ENCODE results near the gene FEM1C. TPM values are rescaled to one million over a fixed set of nuclear protein-coding genes. Genes with fewer than 3 reads are reported as not detected.

The FEM1C gene
- total and polyA plus RNA-seq, 2 donors from 2014 or later, result 4.3 to 18.6 TPM

- Histone ChIP-seq H3K9ac (ENCODE audit: low read length in 3 of 3) (no peak overlapping the region), H3K4me3 (ENCODE audit: low read length in 3 of 3) (no peak overlapping the region), H3K27ac (ENCODE audit: low read depth in 2 of 2, low read length in 2 of 2) (no peak overlapping the region), H3K9me3 (ENCODE audit: control insufficient read depth in 2 of 3, insufficient read depth in 1 of 3, low read length in 3 of 3) (no peaks in the 10 kb centered on the region), H3K27me3 (ENCODE audit: control insufficient read depth, insufficient read depth, low read length) (no peaks in the 10 kb centered on the region), H3K36me3 (ENCODE audit: control insufficient read depth in 2 of 3, insufficient read depth in 3 of 3, low read length in 3 of 3) (no peaks in the 10 kb centered on the region), H3K4me1 (ENCODE audit: control insufficient read depth in 2 of 3, insufficient read depth in 2 of 3, low read depth in 1 of 3, low read length in 3 of 3) (no peaks in the 10 kb centered on the region)
- DNase-seq, result no peak
- no peak for FAIRE-seq
- intact Hi-C loops (cut with DNase I), result no loop called here
- TF ChIP-seq CTCF (IDR thresholded peaks at IDR 0.05; ENCODE audit: borderline replicate concordance, extremely low read depth, insufficient read depth), result no peak
Observed at GRCh38 chr5:115575167-115576070, 30.8 kb upstream of the FEM1C start.

GRCh38 chr5:115573133-115573532, 28.6 kb upstream of the FEM1C start:
- no peak for FAIRE-seq
- H3K9me3 ChIP-seq (ENCODE audit: control insufficient read depth in 2 of 3, insufficient read depth in 1 of 3, low read length in 3 of 3), result no peaks in the 10 kb centered on the region
- intact Hi-C loops (cut with DNase I), result no loop called here
- H3K4me1 ChIP-seq (ENCODE audit: control insufficient read depth in 2 of 3, insufficient read depth in 2 of 3, low read depth in 1 of 3, low read length in 3 of 3), result no peaks in the 10 kb centered on the region
- DNase-seq, result no peak
- H3K27ac ChIP-seq (ENCODE audit: low read depth in 2 of 2, low read length in 2 of 2), result no peak overlapping the region
- no peak overlapping the region for H3K4me3 ChIP-seq (ENCODE audit: low read length in 3 of 3)
- H3K27me3 ChIP-seq (ENCODE audit: control insufficient read depth, insufficient read depth, low read length), result no peaks in the 10 kb centered on the region
- no peak overlapping the region for H3K9ac ChIP-seq (ENCODE audit: low read length in 3 of 3)
- no peak for TF ChIP-seq CTCF (IDR thresholded peaks at IDR 0.05; ENCODE audit: borderline replicate concordance, extremely low read depth, insufficient read depth)
- no peaks in the 10 kb centered on the region for H3K36me3 ChIP-seq (ENCODE audit: control insufficient read depth in 2 of 3, insufficient read depth in 3 of 3, low read length in 3 of 3)

- no peaks in the 10 kb centered on the region for H3K9me3 ChIP-seq (ENCODE audit: control insufficient read depth in 2 of 3, insufficient read depth in 1 of 3, low read length in 3 of 3)
- intact Hi-C loops (cut with DNase I), result no loop called here
- TF ChIP-seq CTCF (IDR thresholded peaks at IDR 0.05; ENCODE audit: borderline replicate concordance, extremely low read depth, insufficient read depth), result no peak
- no peak overlapping the region for H3K9ac ChIP-seq (ENCODE audit: low read length in 3 of 3)
- FAIRE-seq (no peak), DNase-seq (no peak)
- no peak overlapping the region for H3K27ac ChIP-seq (ENCODE audit: low read depth in 2 of 2, low read length in 2 of 2)
- no peaks in the 10 kb centered on the region for H3K4me1 ChIP-seq (ENCODE audit: control insufficient read depth in 2 of 3, insufficient read depth in 2 of 3, low read depth in 1 of 3, low read length in 3 of 3)
- H3K4me3 ChIP-seq (ENCODE audit: low read length in 3 of 3), result no peak overlapping the region
- no peaks in the 10 kb centered on the region for H3K36me3 ChIP-seq (ENCODE audit: control insufficient read depth in 2 of 3, insufficient read depth in 3 of 3, low read length in 3 of 3)
- no peaks in the 10 kb centered on the region for H3K27me3 ChIP-seq (ENCODE audit: control insufficient read depth, insufficient read depth, low read length)
Observed at GRCh38 chr5:115571441-115571878, 26.9 kb upstream of the FEM1C start.
